K562 (cell line): Measurements from ENCODE around the gene ELP5. TPM values are rescaled to one million over a fixed set of nuclear protein-coding genes. Genes with fewer than 3 reads are reported as not detected.

Experiments used
- ATF4 ChIP-seq: fragments of 450-650 bp; formaldehyde crosslinking; IDR thresholded peaks from 2 replicates; pipeline ENCODE4 v1.4.0; 2022; ENCODE audit warnings: mild to moderate bottlenecking, moderate library complexity
- FUS ChIP-seq: fragments of 200-400 bp; formaldehyde crosslinking; optimal IDR thresholded peaks from 2 replicates; pipeline ENCODE3; 2017; ENCODE audit warnings: low read depth, low read length
- HSF4 ChIP-seq: fragments of 250-450 bp; sonication (Bioruptor Pico); IDR thresholded peaks from 2 replicates; pipeline ENCODE4 v2.1.2; 2022; ENCODE audit warnings: mild to moderate bottlenecking, moderate library complexity, borderline replicate concordance
- IRF9 ChIP-seq: fragments of 450-650 bp; IDR thresholded peaks from 2 replicates; pipeline ENCODE4 v1.6.1; 2016; ENCODE audit warnings: missing biosample characterization, missing genetic modification characterization
- KAT8 ChIP-seq: fragments of 450-650 bp; IDR thresholded peaks from 2 replicates; pipeline ENCODE4 v1.6.1; 2016; ENCODE audit warnings: low read depth, mild to moderate bottlenecking
- KLF10 ChIP-seq: fragments of 250-450 bp; sonication (Bioruptor Pico); IDR thresholded peaks from 2 replicates; pipeline ENCODE4 v1.6.1; 2021; ENCODE audit warnings: matching md5 sums
- MED1 ChIP-seq: sonication (generic); formaldehyde crosslinking; IDR thresholded peaks from 2 replicates; pipeline ENCODE4 v1.8.1; 2023; ENCODE audit warnings: missing genetic modification reagents, borderline replicate concordance
- NFATC3 ChIP-seq: fragments of 450-650 bp; IDR thresholded peaks from 2 replicates; pipeline ENCODE4 v1.6.1; 2017; ENCODE audit warnings: mild to moderate bottlenecking
- NR4A1 ChIP-seq, 2 experiments: fragments of 250-450 bp in 1 of 2; fragments of 450-650 bp in 1 of 2; sonication (Bioruptor Pico) in 1 of 2; IDR thresholded peaks; 2 replicates each; pipeline versions ENCODE4 v1.4.0 to v1.6.1; 2016 to 2020; ENCODE audit warnings: mild to moderate bottlenecking in 2 of 2, missing compliant biosample characterization in 1 of 2, missing genetic modification characterization in 1 of 2, moderate library complexity in 1 of 2
- PCBP2 ChIP-seq: fragments of 200-400 bp; formaldehyde crosslinking; IDR thresholded peaks from 2 replicates; pipeline ENCODE4 v1.6.1; 2018; ENCODE audit warnings: low read length, low read depth, mild to moderate bottlenecking, moderate library complexity; ENCODE audit not compliant: poor library complexity, severe bottlenecking
- RAD51 ChIP-seq: fragments of 450-650 bp; IDR thresholded peaks from 2 replicates; pipeline ENCODE4 v1.7.1; 2016; ENCODE audit warnings: low read depth, mild to moderate bottlenecking, borderline replicate concordance
- RBM14 ChIP-seq: fragments of 200-400 bp; formaldehyde crosslinking; IDR thresholded peaks from 2 replicates; pipeline ENCODE4 v1.6.1; 2018; ENCODE audit warnings: low read depth, mild to moderate bottlenecking, low read length, moderate library complexity, borderline replicate concordance; ENCODE audit not compliant: insufficient read depth
- RBM39 ChIP-seq: fragments of 200-400 bp; formaldehyde crosslinking; optimal IDR thresholded peaks from 2 replicates; pipeline ENCODE3; 2018; ENCODE audit warnings: low read depth, low read length
- SNIP1 ChIP-seq: fragments of 450-650 bp; IDR thresholded peaks from 2 replicates; pipeline ENCODE4 v1.7.1; 2017; ENCODE audit warnings: low read depth, mild to moderate bottlenecking
- TCF7 ChIP-seq: sonication (generic); IDR thresholded peaks from 2 replicates; pipeline ENCODE4 v1.6.1; 2016; ENCODE audit warnings: antibody characterized with exemption, borderline replicate concordance
- WHSC1 ChIP-seq: IDR thresholded peaks from one replicate; pipeline ENCODE4 v1.6.1; 2012; ENCODE audit warnings: low read length, control low read depth, inconsistent platforms
- ZNF175 ChIP-seq: fragments of 200-800 bp; sonication (Bioruptor generic); IDR thresholded peaks from 2 replicates; pipeline ENCODE4 v1.6.1; 2016; ENCODE audit warnings: low read depth, mild to moderate bottlenecking, missing genetic modification characterization, missing compliant biosample characterization
- ZNF263 ChIP-seq: sonication (generic); formaldehyde crosslinking; IDR thresholded peaks from 2 replicates; pipeline ENCODE4 v1.8.0; 2022; ENCODE audit warnings: mild to moderate bottlenecking, missing genetic modification reagents, borderline replicate concordance
- ZNF318 ChIP-seq, 2 experiments: fragments of 450-650 bp; IDR thresholded peaks; 2 replicates each; pipeline ENCODE4 v1.6.1; 2016; ENCODE audit warnings: mild to moderate bottlenecking in 2 of 2, borderline replicate concordance in 1 of 2, low read depth in 1 of 2, moderate library complexity in 1 of 2
- polyA plus RNA-seq, 8 experiments: library from polyadenylated mRNA; depleted of rRNA in 4 of 8; stranded (reverse) in 5 of 8; unstranded in 3 of 8; fragments of >200 nt; fragmentation: Nextera tagmentation in 2 of 8; fragmentation: Illumina TruSeq in 1 of 8; extraction: Ambion mirVana in 2 of 8; extraction: Trizol in 1 of 8; gene quantifications; 2 replicates each; pipeline versions ENCODE4 v1.2.1 to v1.2.3, GENCODE V29; 2011 to 2014; ENCODE audit warnings: inconsistent platforms in 1 of 8, missing spikeins in 1 of 8
- total RNA-seq, 7 experiments: library from RNA; depleted of rRNA in 6 of 7; stranded (reverse); fragments of >200 nt in 6 of 7; fragmentation: Illumina TruSeq in 2 of 7; extraction: Trizol in 2 of 7; gene quantifications; 2 replicates each; pipeline versions ENCODE4 v1.2.1 to v1.2.3, GENCODE V29; 2011 to 2021; ENCODE audit warnings: low replicate concordance in 1 of 7

Gene ELP5
- total and polyA plus RNA-seq, 9 of the 15 experiments (the other 6 are each of a cell fraction or from before 2014, with no cell fraction given): 25.7 to 77.9 (median 52.9) TPM

- TF ChIP-seq MED1 (CRISPR knock-in tag) (no peak), NR4A1 (CRISPR knock-in tag; IDR thresholded peaks at IDR 0.05) (no peak), NR4A1 (tag; IDR thresholded peaks at IDR 0.05) (no peak), ZNF263 (CRISPR knock-in tag) (peak; percentile 44; the same call in 1 of the 2 replicates), KAT8 (no peak), ZNF175 (CRISPR knock-in tag) (no peak), ATF4 (CRISPR knock-in tag) (no peak), RBM39 (no peak), FUS (no peak), PCBP2 (no peak), RAD51 (no peak), WHSC1 (no peak), RBM14 (no peak), SNIP1 (no peak), HSF4 (CRISPR knock-in tag) (no peak), KLF10 (CRISPR knock-in tag) (no peak), IRF9 (tag) (no peak), ZNF318 (IDR thresholded peaks at IDR 0.05; ENCODE audit: borderline replicate concordance in 1 of 2, low read depth in 1 of 2) (no peak), NFATC3 (no peak), TCF7 (no peak)
Measured at GRCh38 chr17:7280519-7281073, 28.6 kb downstream of the ELP5 start (continued).
